ENCODE results near the gene FGF1. TPM values are rescaled to one million over a fixed set of nuclear protein-coding genes. Genes with fewer than 3 reads are reported as not detected.

FGF1 gene
- total RNA-seq, 1 experiment from 2014 or later, result 0.03 TPM

DNA sequence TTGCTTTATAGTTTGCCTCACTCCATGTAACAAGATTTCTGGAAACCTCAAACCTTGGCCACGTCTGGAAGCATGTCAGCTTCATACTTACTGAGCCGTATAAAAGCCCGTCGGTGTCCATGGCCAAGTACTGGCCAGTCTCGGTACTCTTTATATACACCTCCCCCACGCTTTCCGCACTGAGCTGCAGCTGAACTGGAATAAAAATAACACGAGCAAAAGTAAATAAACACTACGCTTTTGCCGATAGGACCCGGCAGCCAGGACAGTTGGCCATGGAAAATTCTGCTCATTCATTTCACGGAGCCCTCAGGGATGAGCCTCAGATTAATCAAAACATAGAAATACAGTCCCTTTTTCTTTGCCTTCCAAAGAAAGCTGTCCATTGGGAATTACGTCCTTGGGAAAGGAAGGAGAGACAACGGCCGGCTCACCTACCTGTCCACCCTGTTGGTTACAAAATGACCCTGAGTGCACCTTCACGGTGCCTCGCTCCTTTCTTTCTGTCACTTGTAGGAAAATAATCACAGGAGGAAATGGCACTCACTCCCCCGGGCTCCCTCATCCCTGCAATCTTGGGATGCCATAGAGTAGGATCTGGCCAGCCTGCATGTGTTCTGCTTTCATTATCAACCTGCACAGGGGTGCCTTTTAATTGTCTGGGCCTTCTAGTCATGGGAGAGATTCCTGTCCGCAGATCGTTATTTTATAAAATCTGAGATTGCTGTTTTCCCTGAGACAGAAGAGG, 85.1 kb downstream of the FGF1 start:
- peak; percentile 74 for DNase-seq (ENCODE audit: low spot score)
- in situ Hi-C loops (cut with HindIII; ENCODE audit: low sequenced_read_pairs), result no loop called here

DNA sequence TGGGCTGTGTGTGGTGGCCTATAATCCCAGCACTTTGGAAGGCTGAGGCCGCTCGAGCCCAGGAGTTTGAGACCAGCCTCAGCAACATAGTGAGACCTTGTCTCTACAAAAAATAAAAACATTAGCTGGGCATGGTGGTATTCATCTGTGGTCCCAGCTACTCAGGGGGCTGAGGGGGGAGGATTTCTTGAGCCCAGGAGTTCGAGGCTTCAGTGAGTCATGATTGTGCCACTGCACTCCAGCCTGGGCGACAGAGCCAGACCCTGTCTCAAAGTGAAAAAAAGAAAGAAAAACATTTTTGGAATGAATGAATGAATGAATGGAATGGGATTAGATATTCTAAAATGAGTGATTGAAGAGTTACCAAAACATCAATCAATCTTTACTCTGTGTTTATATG, 85.8 kb downstream of the FGF1 start:
- in situ Hi-C loops (cut with HindIII; ENCODE audit: low sequenced_read_pairs), result no loop called here
- DNase-seq (ENCODE audit: low spot score), result no peak

DNA sequence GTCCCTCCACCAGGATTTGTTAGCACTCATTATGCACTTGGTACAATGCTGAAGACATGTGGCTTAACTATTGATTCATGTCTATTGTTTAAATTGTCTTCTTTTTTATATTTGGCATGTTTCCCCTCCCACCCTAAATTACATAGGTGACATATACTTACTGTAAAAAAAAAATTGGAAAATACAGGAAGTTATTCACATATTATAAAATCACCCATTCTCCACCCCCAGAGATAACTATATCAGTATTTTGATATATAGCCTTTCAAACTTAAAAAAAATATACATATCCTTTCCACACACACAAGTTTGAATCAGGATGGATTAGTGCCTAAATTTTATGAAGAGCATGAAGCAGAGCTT, 87.6 kb downstream of the FGF1 start:
- no peak for DNase-seq (ENCODE audit: low spot score)
- in situ Hi-C loops (cut with HindIII; ENCODE audit: low sequenced_read_pairs), result no loop called here

DNA sequence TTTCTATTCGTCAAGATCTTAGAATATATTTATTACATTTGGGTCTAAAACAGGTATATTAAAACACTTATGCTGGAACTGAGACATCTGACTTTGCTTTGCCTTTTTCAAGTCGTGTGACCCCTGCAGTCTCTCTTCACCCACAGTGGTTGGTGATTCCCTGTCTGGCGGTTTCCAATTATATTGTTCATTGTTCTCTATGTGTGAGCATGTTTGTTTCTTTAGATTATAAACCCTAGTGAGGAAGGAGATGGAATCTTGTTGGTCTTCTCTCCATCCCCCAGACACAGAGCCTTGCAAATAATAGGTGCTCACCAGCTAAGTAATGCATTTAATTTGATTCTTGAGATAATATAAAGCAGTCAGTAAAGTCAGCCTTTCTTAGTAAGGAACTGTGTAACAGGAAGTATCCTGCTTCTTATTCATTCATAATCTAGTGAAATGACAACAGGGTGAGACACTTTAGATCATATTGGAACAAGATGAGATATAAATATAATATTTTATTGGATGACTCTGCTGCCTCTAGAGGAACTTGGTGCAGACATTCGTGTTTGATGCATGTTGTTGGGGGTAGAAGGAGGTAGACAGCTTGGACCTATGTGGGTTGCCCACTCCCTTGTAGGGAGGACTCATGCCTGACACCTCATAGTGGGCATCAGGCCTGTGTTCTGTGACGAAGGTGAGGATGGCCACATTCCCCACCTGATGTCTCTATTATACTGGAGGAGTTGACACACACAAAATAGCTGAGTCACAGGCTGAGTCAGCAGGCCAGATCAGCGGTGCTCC, 88.1 kb downstream of the FGF1 start:
- in situ Hi-C loops (cut with HindIII; ENCODE audit: low sequenced_read_pairs), result no loop called here
- DNase-seq (ENCODE audit: low spot score), result no peak

DNA sequence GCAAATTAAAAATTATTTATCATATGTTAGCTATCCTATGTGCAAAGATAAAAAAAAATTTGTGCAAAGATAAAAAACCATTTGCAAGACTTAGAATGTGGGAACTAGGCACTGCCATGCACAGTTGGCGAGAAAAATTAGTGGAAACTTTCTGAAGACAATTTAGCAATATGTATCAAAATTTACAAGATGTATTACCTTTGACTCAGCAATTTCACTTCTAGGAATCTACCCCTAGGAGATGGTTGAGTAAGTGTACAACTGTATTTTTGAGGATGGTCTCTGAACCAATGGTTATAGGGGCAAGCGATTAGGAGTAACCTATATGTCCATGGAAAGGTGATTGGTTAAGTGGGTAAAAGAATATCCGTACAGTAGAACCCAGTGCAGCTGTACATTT, 88.9 kb downstream of the FGF1 start:
- in situ Hi-C loops (cut with HindIII; ENCODE audit: low sequenced_read_pairs), result no loop called here
- no peak for DNase-seq (ENCODE audit: low spot score)

DNA sequence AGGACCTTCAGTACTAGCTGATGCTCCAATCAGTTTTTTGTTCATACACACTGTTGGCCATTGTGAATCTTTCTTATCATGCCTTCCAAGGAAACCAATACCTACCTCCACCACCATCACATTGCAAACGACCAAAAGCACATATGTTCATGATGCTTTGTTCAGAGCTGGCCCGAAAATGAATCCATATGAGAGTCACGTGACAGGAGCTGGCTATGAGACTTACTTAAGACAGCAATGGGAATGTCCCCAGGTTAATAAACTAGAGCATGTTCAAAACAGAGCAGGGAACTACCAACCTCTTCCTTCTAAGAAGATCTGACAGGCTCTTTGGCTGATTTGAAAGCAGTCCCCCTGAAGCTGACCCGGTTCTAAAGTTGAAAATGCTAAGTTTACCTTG, 93.5 kb downstream of the FGF1 start:
- no peak for DNase-seq (ENCODE audit: low spot score)
- in situ Hi-C loops (cut with HindIII; ENCODE audit: low sequenced_read_pairs), result no loop called here

DNA sequence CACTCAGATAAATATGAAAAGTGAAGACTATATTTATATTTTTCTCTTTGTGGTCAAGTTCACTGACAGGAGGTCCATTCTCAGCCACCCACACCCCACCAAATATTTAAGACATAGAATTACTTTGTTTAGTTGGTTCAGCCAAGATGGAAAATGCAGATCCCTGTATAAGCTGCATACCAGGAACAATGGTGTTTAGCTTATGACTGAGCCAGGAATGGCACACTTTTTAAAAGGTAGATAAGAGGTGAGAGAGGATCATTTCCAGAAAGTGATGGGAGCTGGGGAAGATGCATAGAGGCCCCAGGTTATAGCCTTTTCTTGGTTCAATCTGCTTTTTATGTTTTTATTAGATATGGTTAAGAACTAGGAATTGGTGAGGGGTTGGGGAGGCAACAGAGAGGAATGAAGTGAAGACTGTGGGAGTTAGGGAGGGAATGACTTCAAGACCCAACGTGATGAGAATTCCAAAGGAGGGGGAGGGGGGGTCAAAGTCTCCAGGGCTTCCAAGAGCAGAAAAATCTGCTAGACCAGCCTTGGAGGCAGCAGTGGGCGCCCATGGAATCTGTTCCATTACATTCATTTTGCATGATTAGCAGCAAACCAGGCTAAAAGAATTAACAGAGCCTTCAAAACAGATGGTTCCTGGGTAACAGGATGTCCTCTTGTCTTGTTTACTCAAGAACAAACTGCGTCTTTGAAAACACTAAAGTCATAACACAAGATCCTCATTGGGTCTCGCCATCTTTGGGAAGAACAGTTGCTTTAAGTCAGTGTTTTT, 95.2 kb downstream of the FGF1 start:
- in situ Hi-C loops (cut with HindIII; ENCODE audit: low sequenced_read_pairs), result no loop called here

DNA sequence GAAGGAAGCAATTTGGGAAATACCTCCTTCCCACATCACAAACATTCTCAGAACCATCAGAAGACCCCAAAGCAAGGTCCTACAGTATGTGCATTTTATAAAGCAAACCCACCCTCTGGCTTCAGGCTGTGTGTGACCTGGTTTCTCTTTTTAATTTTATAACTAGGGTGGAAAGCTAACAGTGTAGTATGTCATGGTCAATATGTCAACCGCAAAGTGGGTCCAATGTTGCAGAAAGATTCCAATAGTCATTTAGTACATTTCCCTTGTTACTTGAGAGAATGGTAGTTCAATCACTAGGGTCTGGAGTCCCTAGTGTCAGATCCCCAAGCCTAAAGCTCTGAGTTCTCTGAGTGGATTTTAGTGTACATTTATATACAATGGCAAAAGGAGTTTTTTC, 96.2 kb downstream of the FGF1 start:
- in situ Hi-C loops (cut with HindIII; ENCODE audit: low sequenced_read_pairs), result no loop called here
- DNase-seq (ENCODE audit: low spot score), result no peak

More for the DNA sequence above, 95.2 kb downstream of the FGF1 start:
- no peak for DNase-seq (ENCODE audit: low spot score)

DNA sequence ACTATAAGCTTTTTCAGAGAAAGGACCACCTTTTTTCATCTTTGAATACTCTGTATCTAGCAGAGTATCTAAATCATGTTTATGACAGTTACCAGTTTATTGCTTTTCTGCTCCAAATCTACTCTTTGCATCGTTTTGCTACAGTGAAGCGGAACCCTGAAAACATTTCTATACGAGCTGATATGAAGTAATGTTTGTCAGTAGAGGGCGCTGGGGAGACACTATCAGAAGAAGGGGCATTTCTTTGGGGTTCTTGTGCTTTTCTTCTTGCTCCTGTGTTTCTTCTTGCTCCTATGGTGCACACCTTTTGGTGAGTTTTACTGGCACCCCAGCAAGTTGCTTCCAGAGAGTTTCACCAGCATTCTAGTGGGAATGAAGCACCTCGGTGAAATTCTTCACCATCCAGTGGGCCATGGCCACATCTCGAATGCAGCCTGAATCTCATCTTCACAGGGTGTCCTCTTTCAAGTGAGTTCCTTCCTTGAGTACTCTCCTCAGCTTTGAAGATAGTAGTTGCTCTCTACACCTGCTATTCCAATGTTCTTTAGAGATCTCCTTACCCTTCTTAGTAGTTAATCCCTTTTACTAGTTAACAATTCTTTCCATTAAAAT, 98.4 kb downstream of the FGF1 start:
- in situ Hi-C loops (cut with HindIII; ENCODE audit: low sequenced_read_pairs), result no loop called here
- peak; percentile 51 for DNase-seq (ENCODE audit: low spot score)

DNA sequence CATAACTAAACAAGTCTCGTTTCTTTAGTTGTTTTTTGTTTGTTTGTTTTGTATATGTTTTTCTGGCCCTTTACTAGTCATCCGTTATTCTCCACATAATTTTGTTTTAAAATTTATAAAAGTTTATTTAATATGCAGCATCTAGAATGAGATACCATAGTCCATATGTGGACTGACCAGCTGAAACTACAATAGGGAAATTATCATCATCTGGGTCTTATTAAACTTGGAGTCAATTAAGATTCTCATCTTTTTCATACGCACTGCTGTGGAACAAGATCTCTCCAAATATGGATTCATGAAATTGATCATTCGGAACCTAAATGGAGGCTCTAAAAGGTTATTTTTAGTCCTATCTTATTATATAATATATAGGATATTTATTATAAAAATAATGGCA, 99.3 kb downstream of the FGF1 start:
- no peak for DNase-seq (ENCODE audit: low spot score)
- in situ Hi-C loops (cut with HindIII; ENCODE audit: low sequenced_read_pairs), result no loop called here

DNA sequence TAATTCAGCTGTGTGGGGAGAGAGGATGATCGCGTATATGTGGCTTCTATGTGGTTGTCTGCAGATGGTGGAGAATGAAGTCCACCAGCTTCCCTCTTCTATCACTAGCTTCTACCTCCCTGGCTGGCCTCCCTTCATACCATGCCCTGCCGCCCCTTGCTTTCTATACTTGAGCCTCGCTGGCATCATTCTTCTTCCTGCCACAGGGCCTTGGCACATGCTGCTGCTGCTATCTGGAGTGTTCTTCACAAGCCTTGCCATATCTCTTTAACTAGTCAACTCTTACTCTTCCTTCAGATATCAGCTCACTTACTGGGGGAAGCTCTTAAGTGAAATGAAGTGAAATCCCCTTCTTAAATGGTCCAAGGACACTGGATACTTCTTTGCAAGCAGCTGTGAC, 100.4 kb downstream of the FGF1 start:
- in situ Hi-C loops (cut with HindIII; ENCODE audit: low sequenced_read_pairs), result no loop called here
- no peak for DNase-seq (ENCODE audit: low spot score)

DNA sequence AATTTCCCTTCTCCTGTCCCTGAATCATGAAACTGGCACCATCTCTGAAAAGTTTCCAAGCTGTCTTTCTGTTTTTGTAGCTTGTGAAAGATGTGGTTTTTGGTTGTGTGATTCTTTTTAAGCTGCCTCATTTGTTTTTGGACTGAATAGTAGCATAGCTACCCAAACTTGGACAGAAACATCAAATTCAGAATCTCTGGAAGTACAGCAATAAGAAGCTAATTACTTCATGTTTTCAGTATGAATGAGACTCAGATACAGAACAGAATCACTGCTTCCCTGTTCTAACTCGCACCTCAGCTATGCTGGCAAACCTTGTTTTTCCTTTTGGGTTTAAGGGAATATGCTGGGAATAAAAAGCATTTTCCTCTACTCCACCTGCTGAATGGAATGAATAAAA, 101.0 kb downstream of the FGF1 start:
- in situ Hi-C loops (cut with HindIII; ENCODE audit: low sequenced_read_pairs), result no loop called here
- no peak for DNase-seq (ENCODE audit: low spot score)

DNA sequence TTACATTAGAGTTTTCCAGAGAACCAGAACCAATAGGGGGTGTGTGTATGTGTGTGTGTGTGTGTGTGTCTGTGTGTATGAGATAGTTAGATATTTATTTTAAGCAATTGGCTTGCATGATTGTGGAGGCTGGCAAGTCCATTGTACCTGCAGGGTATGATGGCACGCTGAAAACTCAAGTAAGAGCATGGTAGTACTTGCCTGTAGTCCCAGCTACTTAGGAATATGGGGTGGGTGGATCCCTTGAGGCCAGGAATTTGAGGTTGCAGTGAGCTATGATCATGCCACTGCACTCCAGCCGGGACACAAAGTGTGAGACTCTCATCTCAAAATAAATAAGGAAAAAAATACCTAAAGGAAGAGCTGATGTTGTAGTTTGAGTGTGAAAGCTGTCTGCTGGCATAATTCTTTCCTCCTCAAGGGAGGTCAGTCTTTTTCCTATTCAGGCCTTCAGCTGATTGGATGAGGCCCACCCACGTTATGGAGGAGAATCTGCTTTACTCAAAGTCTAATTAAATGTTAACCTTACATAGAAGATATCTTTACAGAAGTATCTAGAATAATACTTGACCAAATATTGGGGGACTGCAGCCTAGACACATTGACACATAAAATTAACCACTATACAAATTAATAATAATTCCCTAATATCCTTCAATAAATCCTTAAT, 107.6 kb downstream of the FGF1 start:
- in situ Hi-C loops (cut with HindIII; ENCODE audit: low sequenced_read_pairs), result no loop called here
- DNase-seq (ENCODE audit: low spot score), result no peak

DNA sequence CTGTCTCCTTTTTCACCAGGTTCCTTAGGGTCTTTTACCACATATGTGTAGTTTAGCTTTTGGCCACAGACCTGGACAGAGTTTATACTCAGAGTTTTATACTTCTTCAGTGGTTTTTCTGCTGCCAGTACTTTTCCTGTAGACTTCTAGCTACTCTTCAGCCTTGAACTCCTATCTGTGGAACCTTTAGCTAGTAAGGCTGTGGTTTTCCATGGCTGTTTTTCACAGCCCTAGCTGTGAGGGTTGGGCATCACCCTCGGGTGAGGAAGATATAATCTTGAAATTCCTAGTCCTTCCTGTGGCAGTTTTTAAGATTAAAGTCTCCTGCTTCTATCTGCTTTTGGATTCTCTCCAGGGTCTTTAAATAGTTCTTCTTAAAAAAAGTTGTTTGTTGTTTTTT, 109.1 kb downstream of the FGF1 start:
- in situ Hi-C loops (cut with HindIII; ENCODE audit: low sequenced_read_pairs), result no loop called here
- no peak for DNase-seq (ENCODE audit: low spot score)

DNA sequence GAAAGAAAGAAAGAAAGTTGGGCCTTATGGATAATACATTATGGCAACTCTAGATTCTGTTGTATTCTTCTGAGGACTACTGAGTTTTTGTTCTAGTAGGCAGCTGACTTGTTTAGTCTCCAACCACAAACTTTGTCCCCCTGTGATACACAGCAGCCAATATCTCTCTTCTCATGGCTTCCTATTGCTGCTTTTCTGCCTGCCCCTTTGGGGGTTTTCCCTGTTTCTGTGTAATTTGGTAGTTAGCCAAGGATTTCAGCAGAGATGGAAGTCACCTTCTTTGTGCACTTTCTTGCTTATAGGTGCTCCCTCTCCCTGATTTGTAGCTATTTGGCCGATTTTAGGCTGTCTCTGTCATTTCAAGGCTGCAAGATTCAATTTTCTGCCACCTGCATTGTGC, 109.6 kb downstream of the FGF1 start:
- in situ Hi-C loops (cut with HindIII; ENCODE audit: low sequenced_read_pairs), result no loop called here

DNA sequence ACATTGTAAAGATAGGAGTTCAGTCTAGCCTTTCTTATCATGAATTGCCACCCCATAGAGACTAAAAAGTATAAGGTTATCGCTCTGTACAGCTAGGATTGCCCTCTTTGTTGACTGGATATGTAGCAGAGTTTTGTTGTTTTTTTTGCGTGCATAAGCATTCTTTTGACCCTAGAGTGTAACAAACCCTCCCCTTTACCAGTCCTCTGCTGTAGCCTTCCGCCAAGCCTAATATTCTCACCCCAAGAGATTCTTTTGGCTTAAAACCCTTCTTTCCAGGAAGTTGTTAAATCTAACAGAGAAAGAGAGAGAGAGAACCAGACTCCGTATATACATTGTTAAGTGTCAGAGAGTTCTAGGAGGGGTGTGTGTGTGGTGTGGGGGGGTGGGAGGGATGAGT, 113.9 kb downstream of the FGF1 start:
- no peak for DNase-seq (ENCODE audit: low spot score)
- in situ Hi-C loops (cut with HindIII; ENCODE audit: low sequenced_read_pairs), result no loop called here

More for the DNA sequence above, 109.6 kb downstream of the FGF1 start:
- no peak for DNase-seq (ENCODE audit: low spot score)

DNA sequence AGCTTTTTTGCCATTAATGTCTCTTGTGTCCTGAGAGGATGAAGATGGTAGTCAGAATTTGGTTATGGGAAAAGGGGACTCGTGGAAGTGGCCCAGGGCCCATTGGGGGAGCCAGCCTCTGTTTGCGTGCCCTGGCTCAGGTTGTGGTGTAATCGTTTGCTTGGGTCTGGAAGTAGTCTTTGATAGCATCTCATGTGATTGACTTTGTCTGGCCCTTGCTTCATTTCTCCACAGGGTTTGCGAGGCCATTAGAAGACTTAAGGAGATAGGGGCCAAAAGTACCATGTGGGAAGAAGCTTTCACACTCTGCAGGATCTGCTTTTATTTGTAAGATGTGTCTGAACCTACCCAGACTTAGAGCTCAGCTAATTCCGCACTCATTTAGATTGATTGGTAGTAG, 114.5 kb downstream of the FGF1 start:
- no peak for DNase-seq (ENCODE audit: low spot score)
- in situ Hi-C loops (cut with HindIII; ENCODE audit: low sequenced_read_pairs), result no loop called here

DNA sequence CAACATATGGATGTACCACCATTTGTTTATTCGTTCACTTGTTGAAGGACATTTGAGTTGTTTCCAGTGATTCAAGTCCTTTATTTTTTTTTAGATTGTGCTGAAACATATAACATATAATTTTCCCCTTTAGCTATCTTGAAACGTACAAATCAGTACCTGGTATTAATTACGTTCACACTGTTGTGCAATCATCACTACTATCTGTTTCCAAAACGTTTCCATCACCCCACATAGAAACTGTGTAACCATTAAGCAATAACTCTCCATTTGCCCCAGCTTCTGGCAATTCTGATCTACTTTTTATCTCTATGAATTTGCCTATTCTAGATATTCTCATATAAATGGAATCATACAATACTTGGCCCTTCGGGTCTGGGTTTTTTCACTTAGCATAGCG, 116.0 kb downstream of the FGF1 start:
- in situ Hi-C loops (cut with HindIII; ENCODE audit: low sequenced_read_pairs), result no loop called here
- no peak for DNase-seq (ENCODE audit: low spot score)

DNA sequence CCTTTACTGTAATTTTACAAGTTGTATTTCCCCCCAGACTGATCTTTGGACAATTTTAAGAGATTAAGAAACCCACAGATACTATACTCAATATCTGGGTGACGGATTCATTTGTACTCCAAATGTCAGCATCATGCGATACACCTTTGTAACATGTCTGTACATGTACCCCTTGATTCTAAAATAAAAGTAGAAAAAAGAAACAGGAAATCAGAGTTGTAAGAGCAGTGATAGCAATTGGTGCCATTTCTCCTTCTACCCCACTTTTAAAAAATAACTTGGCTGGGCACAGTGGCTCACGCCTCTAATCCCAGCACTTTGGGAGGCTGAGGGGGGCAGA, 116.9 kb downstream of the FGF1 start:
- in situ Hi-C loops (cut with HindIII; ENCODE audit: low sequenced_read_pairs), result no loop called here
- DNase-seq (ENCODE audit: low spot score), result no peak
